KOPT-K1 (cell line): ENCODE data around the gene SMG6.
"Not testable (repeated sequence)": the region's sequence is repeated elsewhere in the genome, so short reads cannot be mapped to it uniquely, and the experiment has no call there.

ENCODE experiments used
- H3K27ac ChIP-seq: fragments of 200-600 bp; sonication (generic); 2 replicates; pipeline ENCODE4 v1.5.1; 2016; ENCODE audit warnings: antibody characterized with exemption, mild to moderate bottlenecking, low read depth, low read length; ENCODE audit not compliant: poor library complexity, severe bottlenecking
- H3K36me3 ChIP-seq: fragments of 200-600 bp; sonication (generic); 2 replicates; pipeline ENCODE4 v1.5.1; 2017; ENCODE audit warnings: antibody characterized with exemption, mild to moderate bottlenecking, low read length, moderate library complexity; ENCODE audit not compliant: insufficient read depth
- H3K9me3 ChIP-seq: fragments of 200-600 bp; sonication (generic); 2 replicates; pipeline ENCODE4 v1.5.1; 2017; ENCODE audit warnings: antibody characterized with exemption, low read length, mild to moderate bottlenecking; ENCODE audit not compliant: insufficient read depth, poor library complexity, severe bottlenecking

The SMG6 gene

DNA sequence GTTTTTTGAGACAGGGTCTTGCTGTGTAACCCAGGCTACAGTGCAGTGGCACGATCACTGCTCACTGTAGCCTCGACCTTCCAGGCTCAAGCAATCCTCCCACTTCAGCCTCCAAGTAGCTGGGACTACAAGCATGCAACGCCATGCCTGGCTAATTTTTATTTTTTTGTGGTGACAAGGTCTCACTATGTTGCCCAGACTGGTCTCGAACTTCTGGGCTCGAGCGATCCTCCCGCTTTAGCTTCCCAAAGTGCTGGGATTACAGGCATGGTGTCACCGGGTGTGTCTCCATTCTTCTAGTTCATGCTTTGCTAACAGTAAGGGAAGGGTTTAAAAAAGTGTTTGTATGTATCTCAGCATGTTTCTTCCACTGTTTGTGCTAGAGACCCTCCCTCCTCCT, 146.9 kb downstream of the SMG6 start:
- Histone ChIP-seq H3K9me3 (no peaks in the 10 kb centered on the region), H3K27ac (no peak overlapping the region), H3K36me3 (peaks cover 82% of the 10 kb centered on the region)

DNA sequence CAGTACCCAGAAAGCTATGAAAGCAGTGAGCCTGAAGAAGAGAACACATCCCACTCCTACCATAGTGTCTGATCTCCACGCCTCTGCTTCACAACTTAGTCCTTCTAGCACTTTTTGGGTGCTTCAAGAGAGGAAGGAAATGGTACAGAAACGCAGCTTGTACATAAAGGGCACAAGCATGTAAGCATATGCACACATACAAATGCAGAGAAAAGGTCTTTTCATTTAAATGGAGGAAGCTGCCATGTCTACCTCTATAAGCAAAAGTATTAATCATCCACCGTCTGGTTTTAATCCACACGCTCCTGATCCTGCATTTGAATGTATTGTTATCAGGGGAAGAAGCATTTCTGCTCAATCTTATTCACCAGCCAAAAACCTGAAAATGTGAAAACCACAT, 148.0 kb downstream of the SMG6 start:
- Histone ChIP-seq H3K9me3 (no peaks in the 10 kb centered on the region), H3K27ac (no peak overlapping the region), H3K36me3 (peaks cover 85% of the 10 kb centered on the region)

DNA sequence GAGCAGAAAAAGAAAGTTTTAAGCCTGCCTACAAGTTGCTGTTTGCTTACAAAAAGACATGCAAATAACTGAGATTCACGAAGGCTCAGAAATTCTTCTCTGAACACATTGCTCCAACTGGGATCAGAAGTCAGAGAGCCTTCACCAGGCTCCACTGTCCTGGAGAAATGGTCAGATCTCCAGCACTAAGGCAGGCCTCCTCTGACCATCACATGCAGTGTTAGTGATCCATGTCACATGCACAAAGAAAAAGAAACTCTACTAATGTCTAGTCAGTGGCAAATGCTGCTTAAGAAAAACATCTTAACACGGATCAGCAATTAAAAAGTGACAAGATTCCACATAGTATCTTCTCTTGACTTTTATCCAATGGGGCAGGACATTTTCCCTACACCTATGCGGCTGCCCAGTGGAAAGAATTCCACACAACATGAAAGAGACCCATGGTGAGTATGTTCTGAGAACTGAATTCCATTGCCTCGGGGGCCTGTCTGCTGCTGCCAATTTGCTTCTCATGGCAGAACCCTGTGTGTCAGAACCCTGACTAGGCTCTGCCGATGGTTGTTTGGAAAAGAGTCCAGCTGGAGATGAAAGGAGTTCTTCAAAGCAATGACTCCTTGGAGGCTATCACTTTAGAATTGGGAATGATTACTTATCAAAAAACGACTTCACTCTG, 152.1 kb downstream of the SMG6 start:
- Histone ChIP-seq H3K9me3 (no peaks in the 10 kb centered on the region), H3K27ac (no peak overlapping the region), H3K36me3 (peaks cover 84% of the 10 kb centered on the region)

DNA sequence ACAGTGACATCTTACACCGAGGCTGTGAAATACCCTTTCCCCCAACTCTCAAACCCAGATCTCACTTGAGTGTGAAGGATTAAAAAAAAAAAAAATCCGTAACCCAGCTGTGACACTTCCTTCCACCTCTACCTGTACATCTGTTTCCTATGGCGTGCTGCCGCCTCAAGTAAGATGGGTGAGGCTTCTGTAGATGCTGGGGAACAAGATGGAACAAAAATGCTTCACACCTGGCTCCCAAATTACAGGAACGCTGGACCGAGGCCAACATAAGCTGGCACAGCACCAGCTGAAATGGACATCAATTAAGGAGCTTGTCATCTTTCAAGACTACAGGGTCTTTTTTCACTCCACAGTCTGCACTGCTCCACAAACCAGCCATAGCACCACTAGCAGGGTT, 152.8 kb downstream of the SMG6 start:
- Histone ChIP-seq H3K9me3 (no peaks in the 10 kb centered on the region), H3K27ac (no peak overlapping the region), H3K36me3 (peaks cover 82% of the 10 kb centered on the region)

DNA sequence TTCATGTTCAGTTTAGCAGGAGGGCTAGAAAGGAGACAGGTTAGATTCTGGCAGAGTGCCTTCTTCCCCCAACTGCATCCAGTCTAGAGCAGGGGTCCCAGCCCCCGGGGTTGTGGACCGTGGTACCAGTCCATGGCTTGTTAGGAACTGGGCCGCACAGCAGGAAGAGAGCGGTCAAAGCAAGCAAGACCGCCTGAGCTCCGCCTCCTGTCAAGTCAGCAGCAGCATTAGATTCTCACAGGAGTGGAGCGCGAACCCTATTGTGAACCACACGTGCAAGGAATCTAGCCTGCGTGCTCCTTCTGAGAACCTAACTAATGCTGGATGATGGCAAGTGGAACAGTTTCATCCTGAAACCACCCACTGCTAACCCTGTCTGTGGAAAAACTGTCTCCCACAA, 153.7 kb downstream of the SMG6 start:
- Histone ChIP-seq H3K27ac (no peak overlapping the region), H3K36me3 (peaks cover 73% of the 10 kb centered on the region), H3K9me3 (no peaks in the 10 kb centered on the region)

DNA sequence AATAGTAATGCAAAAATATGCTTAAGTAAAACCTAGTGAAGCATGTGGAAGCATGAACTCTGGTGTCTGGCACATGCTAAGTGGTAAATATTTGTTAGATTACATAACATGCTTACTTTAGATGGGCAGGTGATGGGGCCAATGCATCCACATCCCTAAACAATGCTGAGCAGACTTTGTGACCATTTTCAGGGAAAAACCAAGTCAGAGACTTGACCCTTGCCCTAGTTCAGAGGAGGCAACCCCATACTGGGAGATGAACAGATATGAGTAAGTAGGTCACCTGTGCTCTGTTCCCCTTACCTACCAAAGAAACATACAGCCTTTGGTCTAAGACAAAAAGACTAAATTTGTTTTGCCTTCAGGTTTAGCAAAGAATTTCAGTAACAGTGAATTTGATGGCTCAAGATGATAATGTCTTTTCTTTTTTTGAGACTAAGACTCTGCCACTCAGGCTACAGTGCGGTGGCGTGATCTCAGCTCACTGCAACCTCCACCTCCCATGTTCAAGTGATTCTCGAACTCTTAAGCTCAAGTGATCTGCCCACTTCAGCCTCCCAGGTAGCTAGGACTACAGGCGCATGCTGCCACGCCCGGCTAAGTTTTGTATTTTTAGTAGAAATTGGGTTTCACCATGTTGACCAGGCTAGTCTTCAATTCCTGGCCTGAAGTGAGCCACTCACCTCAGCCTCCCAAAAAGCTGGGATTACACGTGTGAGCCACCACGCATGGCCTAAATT, 157.3 kb downstream of the SMG6 start:
- H3K36me3 ChIP-seq, result peaks cover 45% of the 10 kb centered on the region

DNA sequence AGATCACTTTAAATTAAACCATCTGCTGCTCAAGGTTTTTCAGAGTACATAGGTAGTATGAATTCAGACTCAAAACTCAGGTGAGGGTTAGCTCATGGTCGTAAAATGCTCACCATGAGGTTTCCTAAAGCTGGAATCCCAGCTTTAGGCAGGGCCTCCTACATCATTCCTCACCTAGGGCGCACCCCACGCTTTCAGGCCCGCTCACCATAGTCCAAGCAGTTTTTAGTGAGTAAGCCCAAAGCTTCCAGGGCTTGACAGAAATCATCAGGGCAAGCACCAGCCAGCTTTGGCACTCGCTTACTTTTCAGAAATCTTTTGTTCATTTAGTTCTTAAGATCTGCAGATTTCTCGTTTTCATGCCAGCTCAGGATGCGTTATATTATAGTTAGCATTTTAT, 158.9 kb downstream of the SMG6 start:
- Histone ChIP-seq H3K36me3 (peaks cover 29% of the 10 kb centered on the region), H3K27ac (no peak overlapping the region), H3K9me3 (no peaks in the 10 kb centered on the region)

More for the DNA sequence above, 157.3 kb downstream of the SMG6 start:
- no peak overlapping the region for H3K27ac ChIP-seq
- H3K9me3 ChIP-seq, result no peaks in the 10 kb centered on the region

DNA sequence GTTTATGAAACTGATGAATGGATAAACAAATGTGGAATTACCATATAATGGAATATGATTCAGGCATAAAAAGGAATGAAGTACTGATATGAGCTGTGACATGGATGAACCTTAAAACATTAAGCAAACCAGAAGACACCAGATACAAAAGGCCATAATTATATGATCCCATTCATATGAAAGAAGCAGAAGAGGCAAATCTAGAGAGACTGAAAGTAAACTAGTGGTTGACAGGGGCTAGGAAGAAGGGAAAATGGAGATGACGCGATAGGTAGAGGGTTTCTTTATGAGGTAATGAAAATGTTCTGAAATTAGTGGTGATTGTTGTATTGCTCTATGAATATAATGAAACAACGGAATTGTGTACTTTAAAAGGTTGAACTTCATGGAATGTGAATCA, 160.3 kb downstream of the SMG6 start:
- H3K9me3 ChIP-seq, result no peaks in the 10 kb centered on the region
- no peak overlapping the region for H3K27ac ChIP-seq
- H3K36me3 ChIP-seq, result peaks cover 19% of the 10 kb centered on the region

DNA sequence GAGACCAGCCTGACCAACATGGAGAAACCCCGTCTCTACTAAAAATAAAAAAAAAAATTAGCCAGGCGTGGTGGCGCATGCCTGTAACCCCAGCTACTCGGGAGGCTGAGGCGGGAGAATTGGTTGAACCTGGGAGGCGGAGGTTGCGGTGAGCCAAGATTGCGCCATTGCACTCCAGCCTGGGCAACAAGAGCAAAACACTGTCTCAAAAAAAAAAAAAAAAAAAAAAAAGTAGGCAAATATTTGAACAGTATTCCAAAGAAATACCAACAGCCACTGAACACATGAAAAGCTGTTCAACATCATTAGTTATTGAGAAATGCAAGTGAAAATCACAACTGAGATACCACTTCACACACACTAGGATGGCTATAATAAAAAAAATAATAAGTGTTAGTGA, 160.9 kb downstream of the SMG6 start:
- H3K36me3 ChIP-seq, result peaks cover 22% of the 10 kb centered on the region
- H3K9me3 ChIP-seq, H3K27ac ChIP-seq: not testable (repeated sequence)

DNA sequence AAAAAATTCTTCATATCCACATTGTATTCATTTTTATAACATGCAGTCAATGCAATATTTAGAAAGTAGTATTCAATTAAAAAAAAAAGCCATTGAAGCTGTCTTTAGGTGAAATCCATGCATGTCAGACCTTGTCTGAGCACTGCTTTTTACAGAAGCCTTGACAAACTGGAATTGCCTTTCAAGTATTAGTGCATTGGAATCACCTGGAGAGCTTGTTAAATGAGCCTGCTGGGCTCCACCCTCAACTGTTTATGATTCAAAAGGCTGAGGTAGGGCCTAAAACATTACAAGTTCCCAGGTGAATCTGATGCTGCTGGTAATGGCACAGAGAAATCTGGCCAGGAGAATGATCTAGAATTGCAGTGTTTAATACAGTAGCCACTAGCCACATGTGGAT, 162.9 kb downstream of the SMG6 start:
- no peak overlapping the region for H3K27ac ChIP-seq
- peaks cover 20% of the 10 kb centered on the region for H3K36me3 ChIP-seq
- no peaks in the 10 kb centered on the region for H3K9me3 ChIP-seq

DNA sequence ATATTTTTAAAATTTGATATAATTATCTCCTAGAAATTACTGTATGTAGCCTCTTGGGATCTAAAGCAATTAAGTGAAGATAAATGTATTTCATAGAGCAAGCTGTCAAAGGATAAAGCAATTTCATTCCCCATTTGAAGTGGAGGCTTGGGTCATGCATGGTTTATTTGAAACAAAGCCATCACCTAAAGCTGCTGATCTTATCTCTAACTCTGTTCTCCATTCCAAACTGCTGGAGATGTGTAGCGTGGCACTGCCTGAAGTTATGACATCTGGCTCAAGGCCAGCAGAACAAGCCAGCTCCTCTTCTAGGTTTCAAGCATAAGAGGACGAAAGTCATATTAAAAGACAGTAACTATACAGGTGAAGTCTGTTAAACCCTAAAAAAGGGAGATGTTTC, 164.8 kb downstream of the SMG6 start:
- no peaks in the 10 kb centered on the region for H3K9me3 ChIP-seq
- peaks cover 15% of the 10 kb centered on the region for H3K36me3 ChIP-seq
- H3K27ac ChIP-seq, result no peak overlapping the region

DNA sequence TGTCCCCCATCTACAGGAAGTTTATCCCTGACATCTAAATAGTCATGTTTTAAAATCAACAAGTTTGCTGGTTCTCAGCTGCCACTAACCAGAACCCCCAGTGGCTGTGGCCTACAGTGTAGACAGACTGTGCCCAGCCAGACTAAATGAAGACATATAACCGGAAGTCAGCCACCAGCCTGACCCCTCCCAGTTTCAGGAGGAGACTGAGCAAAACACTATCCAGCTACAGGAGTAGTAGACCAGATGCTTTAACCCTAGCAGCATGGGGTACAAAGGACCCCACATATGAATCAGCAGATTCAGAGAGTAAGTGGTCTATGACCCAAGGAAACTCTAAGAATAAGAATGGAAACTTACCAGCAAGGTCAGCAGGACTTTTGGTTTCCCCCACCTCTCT, 165.3 kb downstream of the SMG6 start:
- H3K27ac ChIP-seq, result no peak overlapping the region
- no peaks in the 10 kb centered on the region for H3K9me3 ChIP-seq
- peaks cover 15% of the 10 kb centered on the region for H3K36me3 ChIP-seq

DNA sequence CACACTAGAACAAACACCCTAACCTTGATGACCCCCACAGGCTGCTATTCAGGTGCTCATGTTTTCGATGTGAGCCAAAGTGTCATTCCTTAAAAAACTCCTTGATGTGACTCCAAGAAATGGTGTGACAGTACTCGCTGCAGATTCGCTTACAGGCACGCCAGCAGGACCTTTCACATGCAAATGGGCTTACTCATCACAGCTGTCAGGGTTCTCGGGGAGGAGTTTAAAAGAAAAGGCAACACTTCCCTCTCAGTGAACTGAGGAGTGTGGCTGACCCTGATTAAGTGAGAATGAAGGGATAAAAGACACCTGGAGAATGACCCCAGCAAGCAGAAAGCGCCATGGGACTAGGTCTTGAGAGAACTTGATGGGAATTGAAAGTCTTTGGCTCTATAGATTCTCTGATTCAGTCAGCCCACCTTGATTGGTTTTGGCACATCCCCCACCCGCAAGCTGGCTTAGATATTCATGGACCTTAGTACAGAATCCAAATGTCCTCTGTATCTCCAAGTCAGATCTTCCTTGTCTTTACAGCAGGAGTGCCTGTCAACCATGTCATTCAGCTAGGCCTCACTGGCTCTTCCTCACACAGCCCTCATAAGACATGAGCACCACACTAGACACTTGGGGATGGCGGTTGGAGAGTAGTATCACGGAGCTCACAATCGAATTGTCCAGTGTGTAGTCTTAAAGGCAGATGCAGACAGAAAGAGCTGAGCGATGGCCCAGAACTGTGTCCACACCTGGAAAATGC, 166.1 kb downstream of the SMG6 start:
- no peak overlapping the region for H3K27ac ChIP-seq
- no peaks in the 10 kb centered on the region for H3K9me3 ChIP-seq
- H3K36me3 ChIP-seq, result peaks cover 15% of the 10 kb centered on the region

DNA sequence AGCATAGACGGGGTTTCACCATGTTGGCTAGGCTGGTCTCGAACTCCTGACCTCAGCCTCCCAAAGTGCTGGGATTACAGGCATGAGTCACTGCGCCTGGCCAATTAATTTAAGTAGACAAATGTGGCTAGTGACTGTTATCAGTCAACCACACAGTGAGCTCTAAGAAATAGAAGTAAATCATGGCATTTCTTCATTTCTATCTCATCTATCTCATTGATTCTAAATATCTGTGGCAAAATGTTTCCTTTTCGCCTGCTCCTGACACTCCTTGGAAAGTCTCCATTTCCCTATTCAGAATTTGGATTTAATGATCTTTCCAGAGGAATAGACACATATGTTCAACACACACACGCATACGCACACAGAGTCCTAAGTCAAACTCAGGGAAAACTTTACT, 167.3 kb downstream of the SMG6 start:
- Histone ChIP-seq H3K27ac (no peak overlapping the region), H3K9me3 (no peaks in the 10 kb centered on the region), H3K36me3 (peaks cover 19% of the 10 kb centered on the region)

DNA sequence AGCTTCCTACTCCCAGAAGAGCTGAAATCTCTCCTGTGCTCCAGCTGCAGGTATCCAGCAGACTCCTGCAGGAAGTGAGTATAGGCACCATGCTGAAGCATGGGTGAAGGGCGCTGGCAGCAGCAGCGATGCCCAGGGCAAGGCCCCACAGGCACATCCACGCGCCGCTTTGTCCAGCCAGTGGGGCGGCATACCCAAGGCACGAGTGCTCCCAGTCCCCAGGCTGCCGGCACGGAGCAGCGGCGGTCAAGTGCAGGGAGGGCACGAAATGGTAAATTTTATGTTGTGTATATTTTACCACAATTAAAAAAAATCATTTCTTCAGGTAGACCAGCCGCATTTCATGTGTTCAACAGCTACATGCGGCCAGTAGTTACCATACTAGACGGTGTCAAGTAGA, 175.6 kb downstream of the SMG6 start:
- Histone ChIP-seq H3K27ac (no peak overlapping the region), H3K9me3 (no peaks in the 10 kb centered on the region), H3K36me3 (peaks cover 27% of the 10 kb centered on the region; the same call in 1 of the 2 replicates)
